Adipocyte (in vitro differentiated cells): ENCODE data around the gene FAAP20.

Experiments
- DNase-seq: peaks from one replicate; pipeline ENCODE4 v3.0.0-alpha.2; 2015; ENCODE audit warnings: low read depth
- H3K27me3 ChIP-seq: replicated peaks from 2 replicates; pipeline ENCODE4 v1.7.0; 2013; ENCODE audit warnings: mild to moderate bottlenecking, low read length, moderate library complexity; ENCODE audit not compliant: control insufficient read depth, insufficient read depth
- H3K36me3 ChIP-seq: 2 replicates; pipeline ENCODE4 v1.7.0; 2013; ENCODE audit warnings: low read length, mild to moderate bottlenecking, moderate library complexity; ENCODE audit not compliant: control insufficient read depth, insufficient read depth, severe bottlenecking
- H3K4me1 ChIP-seq: 2 replicates; pipeline ENCODE4 v1.7.0; 2013; ENCODE audit warnings: mild to moderate bottlenecking, low read length, moderate library complexity; ENCODE audit not compliant: control insufficient read depth, insufficient read depth
- H3K4me3 ChIP-seq: 2 replicates; pipeline ENCODE4 v1.7.0; 2013; ENCODE audit warnings: mild to moderate bottlenecking, low read length, moderate library complexity
- H3K9ac ChIP-seq: 2 replicates; pipeline ENCODE4 v1.7.0; 2013; ENCODE audit warnings: mild to moderate bottlenecking, low read length, moderate library complexity
- H3K9me3 ChIP-seq: 2 replicates; pipeline ENCODE4 v1.7.0; 2013; ENCODE audit warnings: mild to moderate bottlenecking, low read length, moderate library complexity; ENCODE audit not compliant: control insufficient read depth

The FAAP20 gene

GRCh38 chr1:2172012-2172411, 22.6 kb downstream of the FAAP20 start:
- Histone ChIP-seq H3K36me3 (no peaks in the 10 kb centered on the region), H3K9ac (no peak overlapping the region), H3K4me3 (no peak overlapping the region), H3K9me3 (no peaks in the 10 kb centered on the region), H3K4me1 (peaks cover 15% of the 10 kb centered on the region), H3K27me3 (peaks cover 10% of the 10 kb centered on the region)
- no peak for DNase-seq

DNA sequence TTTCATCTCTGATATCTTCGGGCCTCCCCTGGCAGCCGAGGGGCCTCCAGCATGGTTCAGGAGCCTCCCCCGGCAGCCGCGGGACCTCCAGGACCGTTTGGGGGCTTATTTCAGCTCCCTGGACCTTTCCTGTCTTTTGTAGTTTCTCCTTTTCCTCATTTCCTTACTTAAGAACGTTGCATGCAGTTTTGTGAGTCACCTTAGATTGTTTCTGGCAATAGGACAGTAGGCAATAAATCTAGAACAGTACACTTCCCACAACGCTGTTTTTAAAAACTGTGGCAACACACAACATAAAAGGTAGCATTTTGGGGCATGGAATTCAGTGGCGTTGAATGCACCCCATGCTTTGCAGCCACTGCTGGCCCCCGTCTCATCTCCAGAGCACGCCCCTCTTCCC, 24.4 kb downstream of the FAAP20 start:
- no peaks in the 10 kb centered on the region for H3K36me3 ChIP-seq

GRCh38 chr1:2169200-2169836, 25.3 kb downstream of the FAAP20 start:
- DNase-seq: no peak
- peaks cover 8% of the 10 kb centered on the region for H3K4me1 ChIP-seq
- H3K36me3 ChIP-seq: no peaks in the 10 kb centered on the region
- H3K9me3 ChIP-seq: peaks cover 2% of the 10 kb centered on the region
- no peak overlapping the region for H3K9ac ChIP-seq
- H3K27me3 ChIP-seq: peaks cover 10% of the 10 kb centered on the region
- no peak overlapping the region for H3K4me3 ChIP-seq

More for the DNA sequence above, 24.4 kb downstream of the FAAP20 start:
- Histone ChIP-seq H3K27me3 (peaks cover 10% of the 10 kb centered on the region), H3K9ac (peak overlapping the region; percentile 32), H3K4me3 (no peak overlapping the region), H3K9me3 (no peaks in the 10 kb centered on the region), H3K4me1 (peaks cover 15% of the 10 kb centered on the region)
- DNase-seq: no peak

DNA sequence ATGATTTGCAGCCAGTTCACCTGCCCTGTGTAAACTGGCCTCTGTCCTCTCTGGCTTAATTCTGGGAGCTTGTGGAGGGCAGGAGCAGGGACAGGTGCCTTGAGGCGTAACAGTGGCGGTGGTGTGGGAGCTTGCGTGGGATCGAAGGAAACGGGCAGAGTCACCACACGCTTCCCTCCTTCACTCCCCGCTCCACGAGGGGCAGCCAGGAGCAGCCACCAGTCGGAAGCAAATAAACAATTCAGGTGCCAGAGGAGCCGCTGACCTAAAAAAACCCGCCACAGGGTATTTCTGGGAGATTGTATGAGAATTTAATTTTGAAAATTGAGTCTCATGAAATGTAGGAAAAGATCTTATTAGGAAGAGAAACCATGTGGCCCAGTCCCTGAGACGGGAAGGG, 26.0 kb downstream of the FAAP20 start:
- Histone ChIP-seq H3K36me3 (no peaks in the 10 kb centered on the region), H3K27me3 (peaks cover 10% of the 10 kb centered on the region), H3K9ac (no peak overlapping the region), H3K9me3 (peaks cover 8% of the 10 kb centered on the region), H3K4me3 (no peak overlapping the region), H3K4me1 (peaks cover 8% of the 10 kb centered on the region)
- DNase-seq: no peak

DNA sequence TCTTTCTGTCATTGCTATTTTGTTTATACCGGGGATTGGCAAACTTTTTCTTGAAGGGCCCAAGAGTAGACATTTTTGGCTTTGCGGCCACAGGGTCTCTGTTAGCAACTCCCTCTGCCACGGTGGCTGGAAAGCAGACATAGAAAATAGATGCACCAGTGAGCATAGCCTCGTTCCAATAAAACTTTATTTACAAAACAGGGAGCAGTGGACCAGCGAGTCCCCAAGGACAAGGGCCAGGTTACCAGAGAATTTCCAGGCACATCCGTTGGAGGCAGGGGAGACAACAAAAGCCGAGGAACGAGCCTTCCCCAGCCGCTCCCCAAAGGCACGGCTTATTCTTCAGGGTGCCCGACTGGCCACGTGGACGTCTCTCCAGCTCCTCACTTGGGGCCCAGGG, 26.5 kb downstream of the FAAP20 start:
- no peak for DNase-seq
- H3K4me1 ChIP-seq: peaks cover 8% of the 10 kb centered on the region
- H3K9me3 ChIP-seq: peaks cover 12% of the 10 kb centered on the region
- H3K9ac ChIP-seq: no peak overlapping the region
- no peak overlapping the region for H3K4me3 ChIP-seq
- H3K27me3 ChIP-seq: peaks cover 6% of the 10 kb centered on the region
- H3K36me3 ChIP-seq: no peaks in the 10 kb centered on the region

DNA sequence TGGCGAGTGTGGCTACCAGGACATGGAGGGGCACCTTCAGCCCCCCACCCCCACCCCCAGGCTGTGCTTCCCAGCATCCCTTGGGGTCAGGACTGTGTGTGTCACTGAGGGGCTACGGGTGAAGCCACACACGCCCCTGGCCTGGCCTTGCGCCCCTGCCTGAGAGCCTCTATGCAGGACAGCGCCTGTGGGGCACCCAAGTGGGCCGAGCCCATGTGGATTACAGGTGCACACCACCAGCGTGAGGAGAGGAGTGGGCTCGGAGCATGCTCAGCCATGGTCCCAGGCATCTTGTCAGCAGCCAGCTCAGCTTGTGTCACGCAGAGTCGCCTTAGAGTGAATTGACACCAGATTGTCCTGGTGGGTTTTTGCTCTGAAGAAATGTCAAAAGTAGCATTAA, 27.9 kb downstream of the FAAP20 start:
- H3K36me3 ChIP-seq: no peaks in the 10 kb centered on the region
- peaks cover 11% of the 10 kb centered on the region for H3K27me3 ChIP-seq
- H3K4me1 ChIP-seq: peaks cover 8% of the 10 kb centered on the region
- no peak for DNase-seq
- H3K4me3 ChIP-seq: no peak overlapping the region
- H3K9ac ChIP-seq: no peak overlapping the region
- H3K9me3 ChIP-seq: peaks cover 13% of the 10 kb centered on the region

DNA sequence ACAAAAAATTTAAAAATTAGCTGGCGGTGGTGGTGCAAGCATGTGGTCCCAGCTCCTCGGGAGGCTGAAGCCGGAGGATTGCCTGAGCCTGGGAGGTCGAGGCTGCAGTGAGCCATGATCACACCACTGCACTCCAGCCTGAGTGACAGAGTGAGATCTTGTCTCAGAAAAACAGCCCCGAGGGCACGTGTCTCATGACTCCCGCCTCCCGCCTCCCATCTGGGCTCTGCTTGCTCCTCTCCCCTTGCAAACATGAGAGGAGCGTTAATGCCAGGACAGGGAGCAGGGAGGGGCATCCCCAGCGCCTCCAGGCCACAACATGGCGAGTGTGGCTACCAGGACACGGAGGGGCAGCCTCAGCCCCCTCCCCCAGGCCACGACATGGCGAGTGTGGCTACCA, 28.3 kb downstream of the FAAP20 start:
- Histone ChIP-seq H3K27me3 (peaks cover 15% of the 10 kb centered on the region), H3K36me3 (no peaks in the 10 kb centered on the region), H3K4me1 (peaks cover 8% of the 10 kb centered on the region), H3K9me3 (peaks cover 13% of the 10 kb centered on the region), H3K4me3 (no peak overlapping the region), H3K9ac (no peak overlapping the region)
- no peak for DNase-seq

- peaks cover 13% of the 10 kb centered on the region for H3K9me3 ChIP-seq
- H3K27me3 ChIP-seq: peaks cover 15% of the 10 kb centered on the region
- H3K36me3 ChIP-seq: no peaks in the 10 kb centered on the region
- H3K4me3 ChIP-seq: no peak overlapping the region
- DNase-seq: no peak
- H3K4me1 ChIP-seq: peaks cover 8% of the 10 kb centered on the region
- no peak overlapping the region for H3K9ac ChIP-seq
These were observed 28.9 kb downstream of the FAAP20 start for GRCh38 chr1:2165646-2166045.

- H3K4me1 ChIP-seq: no peaks in the 10 kb centered on the region
- H3K36me3 ChIP-seq: no peaks in the 10 kb centered on the region
- peaks cover 22% of the 10 kb centered on the region for H3K27me3 ChIP-seq
- peaks cover 13% of the 10 kb centered on the region for H3K9me3 ChIP-seq
- no peak for DNase-seq
- no peak overlapping the region for H3K9ac ChIP-seq
- H3K4me3 ChIP-seq: no peak overlapping the region
These were observed 31.4 kb downstream of the FAAP20 start for GRCh38 chr1:2163205-2163604.

DNA sequence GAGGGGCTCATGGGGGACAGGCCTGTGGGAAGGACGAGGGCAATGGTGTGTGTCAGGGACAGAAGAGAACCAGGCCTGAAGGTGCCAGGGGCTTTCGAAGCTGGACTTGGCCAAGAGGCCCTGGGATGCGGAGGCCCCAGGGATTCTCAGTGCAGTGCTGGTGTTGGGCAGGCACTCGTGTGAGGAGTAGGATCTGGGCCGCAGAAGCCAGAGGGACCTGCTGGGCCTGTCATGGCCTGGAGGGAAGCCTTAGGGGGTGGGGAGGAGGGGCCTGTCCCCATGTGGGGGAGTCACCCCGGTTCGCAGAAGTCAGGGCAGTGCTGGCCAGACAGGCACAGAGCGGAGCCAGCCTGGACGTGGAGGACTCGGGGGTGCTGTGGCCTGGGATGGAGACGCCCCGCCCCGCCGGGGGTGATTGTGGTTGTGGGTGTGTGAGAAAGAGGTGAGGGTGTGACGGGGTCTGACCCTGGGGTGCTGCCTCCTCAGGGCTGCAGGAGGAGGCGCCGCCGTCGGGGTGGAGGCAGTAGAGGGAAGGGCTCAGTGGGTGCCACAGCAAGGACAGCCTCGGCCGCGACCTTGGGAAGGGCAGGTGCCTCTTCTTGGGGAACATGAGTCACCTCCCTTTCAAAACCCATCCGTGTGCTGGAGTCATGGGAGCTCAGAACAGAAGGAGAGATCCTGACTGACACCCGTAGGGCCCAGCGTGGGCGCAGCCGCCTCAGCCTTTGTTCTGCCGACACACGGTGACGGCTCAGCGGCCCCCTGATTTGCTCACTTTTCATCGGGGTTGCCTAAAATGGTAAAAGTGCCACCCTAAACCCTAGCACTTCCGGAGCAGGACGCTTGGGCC, 33.9 kb downstream of the FAAP20 start:
- Histone ChIP-seq H3K27me3 (peaks cover 24% of the 10 kb centered on the region), H3K9ac (no peak overlapping the region), H3K4me3 (no peak overlapping the region), H3K4me1 (no peaks in the 10 kb centered on the region), H3K36me3 (no peaks in the 10 kb centered on the region), H3K9me3 (peaks cover 13% of the 10 kb centered on the region)
- DNase-seq: no peak

DNA sequence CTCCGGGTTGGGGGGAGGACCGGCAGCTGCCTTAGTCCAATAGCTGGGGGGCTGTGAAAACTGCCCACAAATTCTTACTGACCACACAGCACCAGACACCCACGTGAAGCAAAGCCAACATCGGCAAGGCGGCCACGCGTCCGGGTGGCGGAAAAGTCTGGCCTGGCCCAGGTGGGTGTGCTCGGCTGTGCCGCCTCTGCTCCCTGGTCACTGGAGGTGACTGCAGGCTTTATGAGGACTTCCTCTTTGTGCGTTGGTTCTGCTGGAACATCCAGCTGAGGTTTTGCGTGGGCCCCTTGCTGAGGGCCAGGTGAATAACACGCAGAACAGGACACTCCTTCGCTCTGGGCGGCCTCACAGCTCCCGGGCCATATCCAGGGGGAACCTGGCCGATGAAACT, 35.4 kb downstream of the FAAP20 start:
- H3K4me1 ChIP-seq: no peaks in the 10 kb centered on the region
- no peak overlapping the region for H3K9ac ChIP-seq
- H3K9me3 ChIP-seq: peaks cover 9% of the 10 kb centered on the region
- H3K27me3 ChIP-seq: peaks cover 24% of the 10 kb centered on the region
- no peaks in the 10 kb centered on the region for H3K36me3 ChIP-seq
- H3K4me3 ChIP-seq: no peak overlapping the region
- no peak for DNase-seq
